ENCODE data around the gene TOGARAM2.

DNA sequence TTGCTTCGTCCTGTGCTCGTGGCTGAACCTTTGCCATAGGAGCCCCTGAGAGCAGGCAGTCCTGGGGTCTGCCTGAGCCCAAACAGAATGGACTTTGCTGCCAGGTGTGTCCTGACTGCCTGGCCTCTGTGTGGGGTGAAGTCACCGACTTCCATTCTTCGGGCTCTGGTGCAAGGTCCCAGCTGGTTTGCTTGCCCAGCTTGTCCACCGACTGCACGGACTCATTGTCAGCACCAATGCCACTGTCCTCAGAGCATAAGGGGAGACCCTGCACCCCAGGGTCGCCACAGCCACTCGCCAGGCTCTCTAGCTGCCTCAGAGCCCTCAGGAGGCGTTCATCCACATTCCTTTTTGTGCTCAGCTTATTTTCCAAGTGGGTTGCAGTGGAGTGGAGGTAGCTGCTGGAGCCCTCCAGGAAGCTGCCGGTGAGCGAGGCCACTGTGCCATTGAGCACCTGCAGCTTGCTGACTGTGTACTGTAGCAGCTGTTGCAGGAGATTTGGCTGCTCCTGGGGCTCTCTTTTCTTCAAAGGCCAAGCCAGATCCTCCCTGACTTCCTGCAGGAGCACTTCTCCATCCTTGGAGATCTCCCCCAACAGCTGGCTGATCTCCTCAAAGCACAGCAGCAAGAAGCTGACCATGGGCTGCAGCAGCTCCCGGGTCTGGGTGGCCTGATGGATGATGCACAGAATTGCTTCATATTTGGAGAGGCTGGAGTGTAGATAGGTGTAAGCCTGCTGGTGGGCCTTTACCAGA lies 92.0 kb downstream of the TOGARAM2 start:
- TF ChIP-seq ZBTB8A (tag by site-specific recombination; IDR thresholded peaks at IDR 0.05) (no peak), ZNF549 (tag by site-specific recombination; IDR thresholded peaks at IDR 0.05) (no peak), CTCF (tag by site-specific recombination; IDR thresholded peaks at IDR 0.05) (no peak), KLF16 (tag by site-specific recombination; IDR thresholded peaks at IDR 0.05) (no peak)
